GM10847 (cell line): Measurements from ENCODE around the gene EIF2B4.

ENCODE experiments used
- POLR2A ChIP-seq: IDR thresholded peaks from 2 replicates; pipeline ENCODE4 v1.6.1; 2011; ENCODE audit not compliant: insufficient read length; ENCODE audit errors: extremely low read depth

EIF2B4 gene

GRCh38 chr2:27380626-27381545 lies 10.7 kb upstream of the EIF2B4 start, which contains the start of gene ZNF513:
Gene ZNF513, minus strand, starts transcription at chr2:27380734. Its CDS starts 208 bp downstream, at chr2:27380526.
- peak; percentile 62 for TF ChIP-seq POLR2A

DNA sequence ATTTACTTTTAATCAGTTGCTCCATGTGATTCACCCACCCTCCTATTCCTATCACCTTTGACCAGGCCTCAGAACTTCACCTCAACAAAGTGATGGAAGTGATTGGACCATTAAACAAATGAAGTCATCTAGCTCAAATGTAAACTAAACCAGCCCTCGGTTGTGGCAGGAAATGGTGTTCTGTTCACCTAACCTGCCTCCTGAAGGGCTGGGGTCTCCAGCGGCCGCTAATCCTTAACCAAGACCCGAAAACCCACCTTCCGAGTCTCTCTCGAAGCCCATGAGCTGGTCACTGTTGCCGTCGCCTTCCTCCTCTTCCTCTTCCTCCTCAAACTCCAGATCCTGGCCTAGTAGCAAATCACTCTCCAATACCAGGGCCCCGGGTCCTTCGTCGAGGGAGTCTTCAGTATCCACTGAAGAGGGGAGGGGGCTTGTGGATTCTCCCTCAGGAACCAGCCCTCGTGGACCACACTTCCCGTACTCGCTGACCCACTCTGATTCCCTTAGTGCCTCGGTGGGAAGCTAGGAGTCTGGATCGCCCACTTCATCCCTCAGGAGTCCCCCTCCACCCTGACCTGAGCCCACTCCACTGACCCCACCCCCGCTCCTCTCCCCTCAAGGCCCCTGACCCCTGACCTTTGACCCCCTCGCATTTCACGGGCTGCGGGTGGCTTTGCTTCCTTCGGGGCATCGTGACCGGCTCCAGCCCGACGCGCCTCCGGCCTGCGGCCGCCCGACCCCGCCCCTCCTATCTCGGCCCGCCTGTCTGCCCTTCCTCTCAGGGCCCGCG lies 9.9 kb upstream of the EIF2B4 start:
- no peak for TF ChIP-seq POLR2A

DNA sequence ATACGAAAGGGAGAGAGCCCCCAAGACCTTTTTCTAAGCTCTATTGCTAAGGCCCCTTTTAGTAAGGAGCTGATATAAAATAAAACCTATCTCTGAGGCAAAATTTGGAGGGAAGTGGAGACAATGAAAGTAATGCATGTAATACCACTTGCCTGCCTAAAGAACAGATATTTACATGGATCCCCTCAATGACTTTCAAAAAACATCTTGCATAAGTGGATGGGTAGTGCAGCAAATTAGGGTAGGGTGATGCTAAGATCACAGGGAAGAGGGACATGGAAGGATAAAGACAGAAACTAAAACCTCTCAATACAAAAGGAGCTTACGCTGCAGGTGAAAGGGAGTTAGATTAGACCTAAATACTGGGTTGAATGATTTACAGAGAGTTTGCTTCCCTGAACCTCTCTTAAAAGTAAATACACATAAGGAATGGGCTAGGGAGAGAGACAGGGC lies 9.3 kb upstream of the EIF2B4 start:
- no peak for TF ChIP-seq POLR2A

DNA sequence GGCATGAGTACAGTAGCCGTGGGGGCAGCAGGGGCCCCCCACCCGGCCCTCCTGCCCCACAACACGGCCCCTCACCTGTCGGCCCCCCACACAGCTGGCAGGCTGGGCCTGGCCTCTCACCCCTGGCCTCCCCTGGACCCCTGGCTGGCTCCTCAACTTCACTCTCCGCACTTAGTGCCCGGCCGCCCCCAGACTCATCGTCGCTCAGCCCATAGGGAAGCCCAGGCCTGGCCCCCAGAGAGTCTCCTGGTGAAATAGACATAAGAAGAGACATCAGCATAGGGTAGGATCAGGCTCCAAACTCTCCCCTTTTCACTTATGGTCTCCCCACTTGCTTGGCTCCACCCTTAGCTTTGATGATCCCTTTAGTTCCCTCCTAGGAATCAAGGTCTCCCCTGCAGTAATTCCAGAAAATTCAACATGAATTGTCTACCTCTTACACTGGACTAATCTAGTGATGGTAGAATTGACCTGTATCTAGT lies 8.7 kb upstream of the EIF2B4 start:
- TF ChIP-seq POLR2A = no peak

DNA sequence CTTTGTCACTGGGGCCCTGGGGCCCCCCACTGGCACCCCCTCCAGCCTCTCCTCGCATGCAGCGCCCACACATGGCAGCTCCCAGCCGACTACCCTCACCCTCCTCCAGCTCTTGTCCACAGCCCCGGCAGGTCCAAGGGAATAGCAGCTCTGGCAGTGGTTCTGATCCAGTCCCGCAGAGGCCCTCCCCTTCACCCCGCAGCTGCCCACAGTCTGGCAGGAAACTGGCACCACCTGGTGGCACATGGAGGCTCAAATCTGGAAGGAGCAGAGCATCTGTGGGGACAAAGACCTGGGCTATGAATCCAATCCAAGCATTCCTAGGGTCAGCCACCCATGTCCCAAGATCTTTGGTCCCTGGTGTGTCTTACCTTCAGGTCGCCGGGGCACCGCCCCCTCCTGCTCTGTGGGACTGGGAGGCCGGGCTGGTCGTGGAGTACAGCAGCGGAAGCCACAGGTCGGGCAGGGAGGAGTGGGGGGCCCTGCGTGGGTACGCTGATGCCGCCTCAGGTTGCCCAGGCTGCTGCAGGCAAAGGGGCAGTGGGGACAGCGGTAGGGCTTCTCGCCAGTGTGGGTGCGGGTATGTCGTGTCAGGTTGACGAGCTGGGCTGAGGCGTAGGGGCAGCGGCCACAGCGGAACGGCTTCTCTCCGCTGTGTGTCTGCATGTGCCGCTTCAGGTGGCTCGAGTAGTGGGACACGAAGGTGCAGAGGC lies 8.1 kb upstream of the EIF2B4 start:
- no peak for TF ChIP-seq POLR2A

- no peak for TF ChIP-seq POLR2A
Measured at GRCh38 chr2:27377618-27378095, 7.5 kb upstream of the EIF2B4 start.

DNA sequence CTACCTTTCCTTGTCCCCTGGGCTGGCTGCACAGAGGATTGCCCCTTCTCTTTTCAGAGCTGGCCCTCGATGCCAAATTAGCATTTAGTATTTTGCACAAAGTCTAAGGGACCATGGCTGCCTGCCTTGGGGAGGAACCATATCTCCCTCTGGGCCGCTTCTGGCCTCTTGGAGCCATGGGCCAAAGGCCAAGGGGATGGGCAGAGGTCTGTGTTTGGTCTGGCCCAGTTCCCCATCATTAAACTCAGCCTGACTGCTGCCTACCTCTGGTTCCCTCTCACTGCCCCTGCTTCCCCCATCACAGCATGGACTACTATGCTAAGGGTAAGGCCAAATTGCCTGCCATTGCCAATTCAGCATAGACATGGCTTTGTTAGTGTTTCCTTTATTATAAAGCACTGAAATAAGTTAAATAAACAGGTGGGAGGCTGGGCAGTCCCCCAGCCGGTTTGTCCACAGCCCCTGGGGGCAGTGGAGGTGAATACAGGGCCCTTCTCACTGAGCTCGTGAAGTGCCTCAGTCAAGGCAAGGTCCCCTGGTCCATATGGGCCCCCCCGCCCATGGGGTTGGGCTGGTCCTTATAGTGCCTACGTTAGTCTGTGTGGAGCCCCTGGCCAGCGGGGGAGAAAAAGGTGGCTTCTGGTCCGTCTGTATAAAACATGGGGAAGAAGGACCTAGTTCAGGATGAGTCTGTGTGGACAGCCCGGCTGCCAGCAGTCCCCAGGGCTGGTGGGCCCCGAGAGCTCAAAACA lies 6.9 kb upstream of the EIF2B4 start:
- TF ChIP-seq POLR2A = no peak

DNA sequence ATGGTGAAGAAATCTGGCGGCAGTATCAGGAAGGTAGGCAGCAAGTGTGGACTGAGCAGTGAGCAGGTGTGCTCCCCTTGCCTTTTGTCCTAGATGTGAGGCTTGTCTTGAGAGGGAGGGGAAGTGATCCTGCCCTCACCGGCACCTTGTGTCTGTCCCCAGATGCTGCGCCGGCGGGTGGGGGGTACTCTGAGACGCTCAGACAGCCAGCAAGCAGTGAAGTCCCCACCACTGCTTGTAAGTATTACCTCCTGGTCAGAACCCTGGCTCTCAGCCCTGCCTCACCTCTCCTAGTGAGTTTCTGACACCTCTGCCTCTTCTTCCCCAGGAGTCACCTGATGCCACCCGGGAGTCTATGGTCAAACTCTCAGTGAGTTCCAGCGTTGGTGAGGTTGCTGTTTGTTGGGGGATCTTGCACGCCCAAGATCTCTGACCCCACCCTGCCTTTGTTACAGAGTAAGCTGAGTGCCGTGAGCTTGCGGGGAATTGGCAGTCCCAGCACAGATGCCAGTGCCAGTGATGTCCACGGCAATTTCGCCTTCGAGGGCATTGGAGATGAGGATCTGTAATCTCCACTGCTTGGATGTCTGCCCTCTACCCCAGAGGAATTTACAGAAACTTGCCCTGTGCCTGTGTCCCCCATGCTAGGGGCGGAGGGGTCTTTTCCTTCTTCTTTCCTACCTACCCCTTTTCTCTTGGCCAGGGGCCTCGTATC lies 6.2 kb upstream of the EIF2B4 start:
- no peak for TF ChIP-seq POLR2A

DNA sequence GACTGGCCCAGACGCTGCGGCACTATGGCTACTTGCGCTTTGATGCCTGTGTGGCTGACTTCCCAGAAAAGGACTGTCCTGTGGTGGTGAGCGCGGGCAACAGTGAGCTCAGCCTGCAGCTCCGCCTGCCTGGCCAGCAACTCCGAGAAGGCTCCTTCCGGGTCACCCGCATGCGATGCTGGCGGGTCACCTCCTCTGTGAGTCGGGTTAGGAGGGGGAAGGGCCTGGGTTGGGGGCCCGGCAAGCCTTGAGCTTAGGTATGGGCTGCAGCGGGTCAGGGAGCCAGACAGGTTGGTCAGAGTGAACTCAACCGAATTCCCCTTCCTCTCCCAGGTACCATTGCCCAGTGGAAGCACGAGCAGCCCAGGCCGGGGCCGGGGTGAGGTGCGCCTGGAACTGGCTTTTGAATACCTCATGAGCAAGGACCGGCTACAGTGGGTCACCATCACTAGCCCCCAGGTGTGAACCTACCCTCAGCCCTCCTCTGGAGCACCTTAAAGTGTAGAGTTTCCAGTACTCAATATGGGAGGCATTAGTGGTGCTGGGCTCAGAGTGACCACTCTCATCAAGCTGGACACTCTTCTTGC lies 5.5 kb upstream of the EIF2B4 start:
- TF ChIP-seq POLR2A = no peak

DNA sequence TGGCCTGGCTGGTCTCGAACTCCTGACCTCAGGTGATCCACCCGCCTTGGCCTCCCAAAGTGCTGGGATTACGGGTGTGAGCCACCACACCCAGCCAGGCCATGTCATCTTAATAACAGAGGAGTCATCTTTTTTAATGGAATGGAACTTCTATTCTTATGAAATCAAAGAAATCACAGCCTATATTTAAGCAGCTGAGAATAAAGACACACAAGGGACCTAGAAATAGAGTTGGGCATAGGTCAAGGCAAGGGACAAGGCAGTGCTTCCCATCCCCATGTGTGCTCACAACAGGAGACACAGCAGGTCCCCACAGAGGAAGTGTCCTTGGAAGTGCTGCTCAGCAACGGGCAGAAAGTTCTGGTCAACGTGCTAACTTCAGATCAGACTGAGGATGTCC lies 3.4 kb upstream of the EIF2B4 start:
- no peak for TF ChIP-seq POLR2A

DNA sequence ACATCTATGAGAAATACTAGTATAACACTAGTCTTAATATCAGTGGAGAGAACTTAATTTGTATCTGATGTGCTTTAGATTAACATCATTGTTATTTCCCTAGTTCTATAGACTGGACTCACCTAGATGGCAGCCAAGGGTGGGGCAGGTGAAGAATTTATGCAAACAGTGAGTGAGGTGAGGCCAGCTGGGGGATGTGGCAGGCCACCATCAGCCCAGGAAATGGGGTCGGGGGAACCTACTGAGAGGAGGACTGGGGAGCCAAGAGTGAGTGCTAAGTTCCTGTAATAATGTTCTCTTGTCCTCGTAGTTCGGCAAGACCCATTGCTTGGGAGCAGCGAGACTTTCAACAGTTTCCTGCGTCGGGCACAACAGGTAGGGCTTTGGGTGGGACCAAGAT lies 2.8 kb upstream of the EIF2B4 start:
- no peak for TF ChIP-seq POLR2A

DNA sequence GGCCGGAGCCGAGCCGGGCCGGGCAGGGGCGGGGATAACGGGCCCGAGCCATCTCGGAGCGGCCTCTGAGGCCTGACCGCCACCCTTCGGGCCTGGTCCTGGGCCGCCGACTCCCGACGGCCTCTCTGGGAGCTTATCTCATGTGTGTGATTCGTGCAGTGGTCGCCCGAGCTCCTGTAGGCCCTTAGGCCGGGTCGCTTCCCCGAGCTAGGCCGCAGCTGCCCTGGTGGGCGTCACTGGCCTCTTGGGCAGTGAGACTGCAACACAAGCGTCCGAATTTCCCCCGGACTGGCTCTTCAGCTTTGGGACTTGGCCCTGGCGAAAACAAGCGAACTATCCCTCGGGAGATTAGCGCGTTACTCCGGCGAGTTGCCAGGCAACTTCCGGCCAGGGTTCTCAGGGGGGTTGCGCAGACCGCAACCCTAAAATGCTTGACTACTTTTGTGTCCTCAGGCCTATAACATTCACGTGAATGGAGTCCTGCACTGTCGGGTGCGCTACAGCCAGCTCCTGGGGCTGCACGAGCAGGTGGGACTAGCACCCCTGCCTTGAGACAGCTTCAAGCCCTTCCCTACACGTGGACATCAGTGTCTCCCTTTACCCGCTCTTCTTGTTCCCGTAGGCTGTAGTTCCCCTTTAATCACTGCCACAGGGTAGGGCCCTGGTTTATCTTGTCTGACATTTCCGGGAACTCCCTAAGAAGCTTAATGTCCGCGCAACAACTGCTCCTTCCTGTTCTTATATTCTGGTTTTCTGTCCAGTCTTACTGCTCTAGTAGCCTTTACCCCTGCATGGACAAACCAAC lies 880 bp upstream of the EIF2B4 start:
- peak; percentile 32 for TF ChIP-seq POLR2A
